GM12892 (cell line): ENCODE results near the gene MRGPRD.

Source experiments
- POLR2A ChIP-seq: IDR thresholded peaks from 2 replicates; pipeline ENCODE4 v1.6.1; 2011; ENCODE audit warnings: low read depth, low read length, control low read depth
- POLR2AphosphoS5 ChIP-seq: IDR thresholded peaks from 2 replicates; pipeline ENCODE4 v1.6.1; 2011; ENCODE audit warnings: low read depth, low read length, control low read depth

DNA sequence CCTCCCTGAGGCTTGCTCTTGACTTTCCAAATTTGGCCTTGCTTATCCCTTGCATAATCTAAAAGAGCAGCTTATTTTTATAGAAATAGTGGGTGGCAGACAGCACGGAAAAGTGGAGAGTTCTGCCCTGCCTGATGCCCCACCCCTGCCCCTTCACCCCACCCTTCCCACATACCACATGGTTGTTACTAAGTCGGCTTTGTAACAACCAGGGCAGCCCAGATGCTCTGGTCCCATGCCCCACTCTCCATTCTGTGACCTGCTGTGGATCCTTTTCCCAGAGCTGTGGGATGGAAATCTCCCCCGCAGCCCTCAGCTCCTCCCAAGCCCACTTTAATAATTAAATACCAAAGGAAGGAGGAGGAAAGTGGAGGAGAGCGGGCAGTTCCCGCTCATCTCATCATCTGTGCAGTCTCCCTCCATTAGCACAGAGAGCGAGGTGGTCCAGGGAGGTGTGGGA, 21.4 kb upstream of the MRGPRD start:
- no peak for TF ChIP-seq POLR2A
- no peak for TF ChIP-seq POLR2AphosphoS5
